HCT116 (cell line): Measurements from ENCODE around the gene PI4KA. TPM values are rescaled to one million over a fixed set of nuclear protein-coding genes. Genes with fewer than 3 reads are reported as not detected.

Source experiments
- ATAC-seq: fragments of 200-7000 bp; cut with Tn5 transposase; 2 replicates; pipeline ENCODE4 v1.9.1; 2020; ENCODE audit warnings: mild to moderate bottlenecking, moderate library complexity
- BruUV-seq: library from RNA; stranded (reverse); fragments of 400-500 nt; replicated peaks from 2 replicates; lab custom pipeline; 2021; lab: Mats Ljungman, UMichigan
- CTCF ChIA-PET: fragments of 300-600 bp; sonication (Branson Sonifier 250); formaldehyde crosslinking; loops from one replicate; lab custom pipeline; 2021; ENCODE audit warnings: antibody characterized with exemption; lab: Charles Lee
- POLR2A ChIA-PET: fragments of 300-600, 350-600 bp; sonication (Branson Sonifier 250); formaldehyde crosslinking; loops from one replicate; lab custom pipeline; 2021; ENCODE audit warnings: antibody characterized with exemption; lab: Charles Lee
- RAD21 ChIA-PET, 2 experiments: fragments of 300-600 bp; sonication (Branson Sonifier 250); formaldehyde crosslinking; loops; one replicate each; lab custom pipeline; 2023; ENCODE audit warnings: low total read pairs in 2 of 2; ENCODE audit not compliant: uncharacterized antibody in 2 of 2, unreplicated experiment in 2 of 2, low non-redundant PET in 1 of 2; lab: Charles Lee
- DNase-seq: peaks from one replicate; pipeline ENCODE4 v3.0.0-alpha.2; 2010; ENCODE audit warnings: low read depth, low spot score
- H2AFZ ChIP-seq: fragments of 200-600 bp; shearing (Covaris generic), sonication (generic); 2 replicates; pipeline ENCODE4 v1.6.1; 2017; ENCODE audit warnings: low read depth, mixed run types, mixed read lengths, antibody characterized with exemption, low read length; ENCODE audit not compliant: poor library complexity, severe bottlenecking
- H3K27ac ChIP-seq: 2 replicates; pipeline ENCODE4 v1.5.1; 2012; ENCODE audit warnings: low read depth, low read length
- H3K27me3 ChIP-seq: fragments of 200-600 bp; sonication (generic); 2 replicates; pipeline ENCODE4 v1.6.1; 2016; ENCODE audit warnings: mixed run types, low read length, mixed read lengths; ENCODE audit not compliant: insufficient read depth
- H3K36me3 ChIP-seq, 2 experiments: fragments of 200-500 bp in 1 of 2; fragments of 200-600 bp in 1 of 2; sonication (Bioruptor generic) in 1 of 2; sonication (generic) in 1 of 2; 2 replicates each; pipeline versions ENCODE4 v1.5.1 to v1.6.1; 2014 to 2016; ENCODE audit warnings: low read length in 2 of 2, inconsistent platforms in 1 of 2, mixed read lengths in 1 of 2, mixed run types in 1 of 2; ENCODE audit not compliant: insufficient read depth in 2 of 2, control insufficient read depth in 1 of 2
- H3K4me1 ChIP-seq, 2 experiments: fragments of 200-600 bp in 1 of 2; sonication (generic) in 1 of 2; 2 replicates each; pipeline versions ENCODE4 v1.5.1 to v1.6.1; 2012 to 2017; ENCODE audit warnings: low read length in 2 of 2, inconsistent platforms in 1 of 2, mild to moderate bottlenecking in 1 of 2, mixed read lengths in 1 of 2, mixed run types in 1 of 2, moderate library complexity in 1 of 2; ENCODE audit not compliant: insufficient read depth in 2 of 2, control insufficient read depth in 1 of 2
- H3K4me2 ChIP-seq: fragments of 200-600 bp; sonication (generic); 2 replicates; pipeline ENCODE4 v1.6.1; 2017; ENCODE audit warnings: mixed run types, low read length, mixed read lengths
- H3K4me3 ChIP-seq, 2 experiments: fragments of 200-600 bp in 1 of 2; sonication (generic) in 1 of 2; replicated peaks in 1 of 2; 2 replicates each; pipeline ENCODE4 v1.5.1; 2011 to 2016; ENCODE audit warnings: low read length in 2 of 2, control low read depth in 1 of 2, low read depth in 1 of 2, mild to moderate bottlenecking in 1 of 2, mixed read lengths in 1 of 2, mixed run types in 1 of 2
- H3K79me2 ChIP-seq: fragments of 200-600 bp; sonication (generic); 2 replicates; pipeline ENCODE4 v1.6.1; 2017; ENCODE audit warnings: mild to moderate bottlenecking, mixed run types, low read length, moderate library complexity, mixed read lengths; ENCODE audit not compliant: insufficient read depth
- H3K9ac ChIP-seq: fragments of 200-600 bp; sonication (generic); 2 replicates; pipeline ENCODE4 v1.6.1; 2016; ENCODE audit warnings: low read length, mixed read lengths
- H3K9me2 ChIP-seq: fragments of 200-600 bp; sonication (generic), shearing (Covaris generic); 2 replicates; pipeline ENCODE4 v1.6.1; 2017; ENCODE audit warnings: mixed run types, mild to moderate bottlenecking, moderate library complexity; ENCODE audit not compliant: insufficient read depth
- H3K9me3 ChIP-seq, 2 experiments: fragments of 200-500 bp in 1 of 2; fragments of 200-600 bp in 1 of 2; sonication (Bioruptor generic) in 1 of 2; sonication (generic) in 1 of 2; 2 replicates each; pipeline ENCODE4 v1.6.1; 2014 to 2017; ENCODE audit warnings: low read length in 2 of 2, mixed read lengths in 2 of 2, inconsistent platforms in 1 of 2, low read depth in 1 of 2, mild to moderate bottlenecking in 1 of 2, mixed run types in 1 of 2, moderate library complexity in 1 of 2; ENCODE audit not compliant: control insufficient read depth in 1 of 2, insufficient read depth in 1 of 2
- H4K20me1 ChIP-seq: fragments of 200-600 bp; sonication (generic), shearing (Covaris generic); 2 replicates; pipeline ENCODE4 v1.6.1; 2017; ENCODE audit warnings: mixed run types, mild to moderate bottlenecking, moderate library complexity; ENCODE audit not compliant: insufficient read depth
- ATF3 ChIP-seq: IDR thresholded peaks from 2 replicates; pipeline ENCODE4 v1.6.1; 2012
- CEBPB ChIP-seq: IDR thresholded peaks from 2 replicates; pipeline ENCODE4 v1.6.1; 2012; ENCODE audit warnings: low read depth
- CTCF ChIP-seq, 3 experiments: fragments of 200-600 bp in 1 of 3; sonication (generic) in 1 of 3; IDR thresholded peaks in 2 of 3; conservative IDR thresholded peaks in 1 of 3; 2 replicates each; pipeline ENCODE4 v1.5.1; 2012 to 2017; ENCODE audit warnings: low read depth in 2 of 3, low read length in 2 of 3, antibody characterized with exemption in 1 of 3, borderline replicate concordance in 1 of 3, control low read depth in 1 of 3, mild to moderate bottlenecking in 1 of 3, mixed read lengths in 1 of 3, mixed run types in 1 of 3, moderate library complexity in 1 of 3; ENCODE audit not compliant: insufficient read depth in 1 of 3
- EGR1 ChIP-seq: IDR thresholded peaks from 2 replicates; pipeline ENCODE4 v1.6.1; 2012; ENCODE audit warnings: low read depth
- ELF1 ChIP-seq: IDR thresholded peaks from 2 replicates; pipeline ENCODE4 v1.6.1; 2012; ENCODE audit warnings: low read depth, borderline replicate concordance
- EZH2 ChIP-seq: fragments of 200-600 bp; sonication (generic); IDR thresholded peaks from 2 replicates; pipeline ENCODE4 v1.6.1; 2017; ENCODE audit warnings: antibody characterized with exemption, mixed run types
- EZH2phosphoT487 ChIP-seq: fragments of 200-600 bp; IDR thresholded peaks from 2 replicates; pipeline ENCODE4 v1.6.1; 2018; ENCODE audit warnings: antibody characterized with exemption, borderline replicate concordance
- FOSL1 ChIP-seq: IDR thresholded peaks from 2 replicates; pipeline ENCODE4 v1.6.1; 2012; ENCODE audit warnings: low read depth
- JUND ChIP-seq: IDR thresholded peaks from 2 replicates; pipeline ENCODE4 v1.6.1; 2012
- MAX ChIP-seq: IDR thresholded peaks from 2 replicates; pipeline ENCODE4 v1.6.1; 2012
- RAD21 ChIP-seq: IDR thresholded peaks from 2 replicates; pipeline ENCODE4 v1.6.1; 2012; ENCODE audit warnings: low read depth, mild to moderate bottlenecking
- REST ChIP-seq: IDR thresholded peaks from 2 replicates; pipeline ENCODE4 v1.6.1; 2012; ENCODE audit warnings: low read depth
- SIN3A ChIP-seq: IDR thresholded peaks from 2 replicates; pipeline ENCODE4 v1.6.1; 2012; ENCODE audit warnings: low read depth
- TCF7L2 ChIP-seq: IDR thresholded peaks from 2 replicates; pipeline ENCODE4 v1.7.0; 2011; ENCODE audit warnings: borderline replicate concordance, inconsistent platforms; ENCODE audit not compliant: insufficient read depth, insufficient read length; ENCODE audit errors: extremely low read depth
- YY1 ChIP-seq: IDR thresholded peaks from 2 replicates; pipeline ENCODE4 v1.6.1; 2011; ENCODE audit warnings: low read length, low read depth, moderate library complexity, mild to moderate bottlenecking; ENCODE audit not compliant: insufficient replicate concordance; ENCODE audit errors: extremely low read depth
- ZBTB33 ChIP-seq: IDR thresholded peaks from 2 replicates; pipeline ENCODE4 v1.6.1; 2011; ENCODE audit warnings: mild to moderate bottlenecking, low read length, moderate library complexity; ENCODE audit not compliant: insufficient replicate concordance; ENCODE audit errors: extremely low read depth
- ZFX ChIP-seq: fragments of 450-650 bp; IDR thresholded peaks from 2 replicates; pipeline ENCODE4 v1.6.1; 2017
- ZNF274 ChIP-seq: fragments of 200-500 bp; sonication (Bioruptor generic); IDR thresholded peaks from 2 replicates; pipeline ENCODE4 v1.6.1; 2014; ENCODE audit warnings: mild to moderate bottlenecking, low read depth, low read length, inconsistent platforms
- intact Hi-C: fragments of 100-400 bp; cut with micrococcal nuclease; formaldehyde crosslinking; loops from 2 replicates; pipeline ENCODE4 v1.10.0; 2022
- total RNA-seq: library from RNA; stranded (reverse); gene quantifications from one replicate; pipeline ENCODE4 v1.2.1, GENCODE V29; 2021; ENCODE audit not compliant: unreplicated experiment

Gene PI4KA
- total RNA-seq, 1 experiment from 2014 or later, result 59.6 TPM

- TF ChIP-seq ZBTB33 (no peak), MAX (no peak), CEBPB (no peak), JUND (no peak), RAD21 (no peak), ZFX (no peak), ELF1 (no peak), EZH2 (no peak)
Measured at GRCh38 chr22:20748082-20748481, 110.5 kb downstream of the PI4KA start (continued).

- BruUV-seq, result no TSS peak
- Histone ChIP-seq H3K9me3 (no peaks in the 10 kb centered on the region), H2AFZ (no peak overlapping the region)
- POLR2A ChIA-PET, result no interaction called here
- intact Hi-C loops, result no loop called here
- no peak for TF ChIP-seq ATF3
- TF ChIP-seq FOSL1, result no peak
- TF ChIP-seq YY1, result no peak
- no peak for TF ChIP-seq EGR1
- TF ChIP-seq TCF7L2, result no peak
- TF ChIP-seq ZNF274, result no peak
- no peak for TF ChIP-seq CTCF (IDR thresholded peaks at IDR 0.05 in 2 of 3, conservative IDR thresholded peaks at IDR 0.05 in 1 of 3; ENCODE audit: borderline replicate concordance in 1 of 3, insufficient read depth in 1 of 3, low read depth in 2 of 3, low read length in 2 of 3)
- no peak for TF ChIP-seq EZH2
- no peak for TF ChIP-seq MAX
- no peak for TF ChIP-seq SIN3A
- TF ChIP-seq JUND, result no peak
- no peak for TF ChIP-seq REST
- TF ChIP-seq EZH2phosphoT487, result no peak
- TF ChIP-seq, all 23 proteins: peak for 0
- no peaks in the 10 kb centered on the region for H3K27me3 ChIP-seq
- H3K9me2 ChIP-seq, result no peaks in the 10 kb centered on the region
- H3K9ac ChIP-seq, result no peak overlapping the region
- ChIA-PET CTCF (no interaction called here), RAD21 (no interaction called here)
- DNase-seq (no peak), ATAC-seq (no peak)
- H3K4me1 ChIP-seq, result no peaks in the 10 kb centered on the region
- no peak overlapping the region for H3K4me2 ChIP-seq
- H3K4me3 ChIP-seq, result no peak overlapping the region
- H4K20me1 ChIP-seq, result no peaks in the 10 kb centered on the region
- no peak overlapping the region for H3K27ac ChIP-seq
- H3K79me2 ChIP-seq, result no peaks in the 10 kb centered on the region
- H3K36me3 ChIP-seq, result peaks cover 6% of the 10 kb centered on the region in 2 experiments; a peak in 2 of 4 replicates
Measured at GRCh38 chr22:20747223-20747622, 111.4 kb downstream of the PI4KA start.
